HCT116 (cell line): ENCODE results near the gene TPK1. TPM values are rescaled to one million over a fixed set of nuclear protein-coding genes. Genes with fewer than 3 reads are reported as not detected.

ENCODE experiments used
- ATAC-seq: fragments of 200-7000 bp; cut with Tn5 transposase; 2 replicates; pipeline ENCODE4 v1.9.1; 2020; ENCODE audit warnings: mild to moderate bottlenecking, moderate library complexity
- BruUV-seq: library from RNA; stranded (reverse); fragments of 400-500 nt; replicated peaks from 2 replicates; lab custom pipeline; 2021; lab: Mats Ljungman, UMichigan
- CTCF ChIA-PET: fragments of 300-600 bp; sonication (Branson Sonifier 250); formaldehyde crosslinking; loops from one replicate; lab custom pipeline; 2021; ENCODE audit warnings: antibody characterized with exemption; lab: Charles Lee
- POLR2A ChIA-PET: fragments of 300-600, 350-600 bp; sonication (Branson Sonifier 250); formaldehyde crosslinking; loops from one replicate; lab custom pipeline; 2021; ENCODE audit warnings: antibody characterized with exemption; lab: Charles Lee
- RAD21 ChIA-PET, 2 experiments: fragments of 300-600 bp; sonication (Branson Sonifier 250); formaldehyde crosslinking; loops; one replicate each; lab custom pipeline; 2023; ENCODE audit warnings: low total read pairs in 2 of 2; ENCODE audit not compliant: uncharacterized antibody in 2 of 2, unreplicated experiment in 2 of 2, low non-redundant PET in 1 of 2; lab: Charles Lee
- DNase-seq: peaks from one replicate; pipeline ENCODE4 v3.0.0-alpha.2; 2010; ENCODE audit warnings: low read depth, low spot score
- H2AFZ ChIP-seq: fragments of 200-600 bp; shearing (Covaris generic), sonication (generic); 2 replicates; pipeline ENCODE4 v1.6.1; 2017; ENCODE audit warnings: low read depth, mixed run types, mixed read lengths, antibody characterized with exemption, low read length; ENCODE audit not compliant: poor library complexity, severe bottlenecking
- H3K27ac ChIP-seq: 2 replicates; pipeline ENCODE4 v1.5.1; 2012; ENCODE audit warnings: low read depth, low read length
- H3K27me3 ChIP-seq: fragments of 200-600 bp; sonication (generic); 2 replicates; pipeline ENCODE4 v1.6.1; 2016; ENCODE audit warnings: mixed run types, low read length, mixed read lengths; ENCODE audit not compliant: insufficient read depth
- H3K36me3 ChIP-seq, 2 experiments: fragments of 200-500 bp in 1 of 2; fragments of 200-600 bp in 1 of 2; sonication (Bioruptor generic) in 1 of 2; sonication (generic) in 1 of 2; 2 replicates each; pipeline versions ENCODE4 v1.5.1 to v1.6.1; 2014 to 2016; ENCODE audit warnings: low read length in 2 of 2, inconsistent platforms in 1 of 2, mixed read lengths in 1 of 2, mixed run types in 1 of 2; ENCODE audit not compliant: insufficient read depth in 2 of 2, control insufficient read depth in 1 of 2
- H3K4me1 ChIP-seq, 2 experiments: fragments of 200-600 bp in 1 of 2; sonication (generic) in 1 of 2; 2 replicates each; pipeline versions ENCODE4 v1.5.1 to v1.6.1; 2012 to 2017; ENCODE audit warnings: low read length in 2 of 2, inconsistent platforms in 1 of 2, mild to moderate bottlenecking in 1 of 2, mixed read lengths in 1 of 2, mixed run types in 1 of 2, moderate library complexity in 1 of 2; ENCODE audit not compliant: insufficient read depth in 2 of 2, control insufficient read depth in 1 of 2
- H3K4me2 ChIP-seq: fragments of 200-600 bp; sonication (generic); 2 replicates; pipeline ENCODE4 v1.6.1; 2017; ENCODE audit warnings: mixed run types, low read length, mixed read lengths
- H3K4me3 ChIP-seq, 2 experiments: fragments of 200-600 bp in 1 of 2; sonication (generic) in 1 of 2; replicated peaks in 1 of 2; 2 replicates each; pipeline ENCODE4 v1.5.1; 2011 to 2016; ENCODE audit warnings: low read length in 2 of 2, control low read depth in 1 of 2, low read depth in 1 of 2, mild to moderate bottlenecking in 1 of 2, mixed read lengths in 1 of 2, mixed run types in 1 of 2
- H3K79me2 ChIP-seq: fragments of 200-600 bp; sonication (generic); 2 replicates; pipeline ENCODE4 v1.6.1; 2017; ENCODE audit warnings: mild to moderate bottlenecking, mixed run types, low read length, moderate library complexity, mixed read lengths; ENCODE audit not compliant: insufficient read depth
- H3K9ac ChIP-seq: fragments of 200-600 bp; sonication (generic); 2 replicates; pipeline ENCODE4 v1.6.1; 2016; ENCODE audit warnings: low read length, mixed read lengths
- H3K9me2 ChIP-seq: fragments of 200-600 bp; sonication (generic), shearing (Covaris generic); 2 replicates; pipeline ENCODE4 v1.6.1; 2017; ENCODE audit warnings: mixed run types, mild to moderate bottlenecking, moderate library complexity; ENCODE audit not compliant: insufficient read depth
- H3K9me3 ChIP-seq, 2 experiments: fragments of 200-500 bp in 1 of 2; fragments of 200-600 bp in 1 of 2; sonication (Bioruptor generic) in 1 of 2; sonication (generic) in 1 of 2; 2 replicates each; pipeline ENCODE4 v1.6.1; 2014 to 2017; ENCODE audit warnings: low read length in 2 of 2, mixed read lengths in 2 of 2, inconsistent platforms in 1 of 2, low read depth in 1 of 2, mild to moderate bottlenecking in 1 of 2, mixed run types in 1 of 2, moderate library complexity in 1 of 2; ENCODE audit not compliant: control insufficient read depth in 1 of 2, insufficient read depth in 1 of 2
- H4K20me1 ChIP-seq: fragments of 200-600 bp; sonication (generic), shearing (Covaris generic); 2 replicates; pipeline ENCODE4 v1.6.1; 2017; ENCODE audit warnings: mixed run types, mild to moderate bottlenecking, moderate library complexity; ENCODE audit not compliant: insufficient read depth
- ATF3 ChIP-seq: IDR thresholded peaks from 2 replicates; pipeline ENCODE4 v1.6.1; 2012
- CBX3 ChIP-seq: IDR thresholded peaks from 2 replicates; pipeline ENCODE4 v1.6.1; 2012; ENCODE audit warnings: low read depth
- EGR1 ChIP-seq: IDR thresholded peaks from 2 replicates; pipeline ENCODE4 v1.6.1; 2012; ENCODE audit warnings: low read depth
- EZH2phosphoT487 ChIP-seq: fragments of 200-600 bp; IDR thresholded peaks from 2 replicates; pipeline ENCODE4 v1.6.1; 2018; ENCODE audit warnings: antibody characterized with exemption, borderline replicate concordance
- FOSL1 ChIP-seq: IDR thresholded peaks from 2 replicates; pipeline ENCODE4 v1.6.1; 2012; ENCODE audit warnings: low read depth
- JUND ChIP-seq: IDR thresholded peaks from 2 replicates; pipeline ENCODE4 v1.6.1; 2012
- POLR2AphosphoS5 ChIP-seq: IDR thresholded peaks from 2 replicates; pipeline ENCODE4 v1.6.1; 2011; ENCODE audit warnings: mild to moderate bottlenecking, low read depth, low read length, moderate library complexity
- SP1 ChIP-seq: IDR thresholded peaks from 2 replicates; pipeline ENCODE4 v1.6.1; 2012; ENCODE audit warnings: low read depth
- SRF ChIP-seq: IDR thresholded peaks from 2 replicates; pipeline ENCODE4 v1.6.1; 2012; ENCODE audit warnings: low read depth
- TCF7L2 ChIP-seq: IDR thresholded peaks from 2 replicates; pipeline ENCODE4 v1.7.0; 2011; ENCODE audit warnings: borderline replicate concordance, inconsistent platforms; ENCODE audit not compliant: insufficient read depth, insufficient read length; ENCODE audit errors: extremely low read depth
- ZBTB33 ChIP-seq: IDR thresholded peaks from 2 replicates; pipeline ENCODE4 v1.6.1; 2011; ENCODE audit warnings: mild to moderate bottlenecking, low read length, moderate library complexity; ENCODE audit not compliant: insufficient replicate concordance; ENCODE audit errors: extremely low read depth
- ZFX ChIP-seq: fragments of 450-650 bp; IDR thresholded peaks from 2 replicates; pipeline ENCODE4 v1.6.1; 2017
- ZNF274 ChIP-seq: fragments of 200-500 bp; sonication (Bioruptor generic); IDR thresholded peaks from 2 replicates; pipeline ENCODE4 v1.6.1; 2014; ENCODE audit warnings: mild to moderate bottlenecking, low read depth, low read length, inconsistent platforms
- intact Hi-C: fragments of 100-400 bp; cut with micrococcal nuclease; formaldehyde crosslinking; loops from 2 replicates; pipeline ENCODE4 v1.10.0; 2022
- total RNA-seq: library from RNA; stranded (reverse); gene quantifications from one replicate; pipeline ENCODE4 v1.2.1, GENCODE V29; 2021; ENCODE audit not compliant: unreplicated experiment
- TF ChIP-seq, protein P1 (sequence below): IDR thresholded peaks from 2 replicates; pipeline ENCODE4 v1.6.1; 2012

TPK1 gene
- total RNA-seq, 1 experiment from 2014 or later, result 5.4 TPM

GRCh38 chr7:144407266-144407931 is 428.5 kb downstream of the TPK1 start:
- Histone ChIP-seq H3K9me2 (no peaks in the 10 kb centered on the region), H3K79me2 (no peaks in the 10 kb centered on the region), H2AFZ (no peak overlapping the region), H3K27me3 (no peaks in the 10 kb centered on the region), H3K4me3 (no peak overlapping the region), H3K4me2 (no peak overlapping the region), H3K9ac (no peak overlapping the region), H4K20me1 (no peaks in the 10 kb centered on the region), H3K9me3 (no peaks in the 10 kb centered on the region), H3K36me3 (no peaks in the 10 kb centered on the region), H3K27ac (no peak overlapping the region), H3K4me1 (no peaks in the 10 kb centered on the region)
- DNase-seq, result no peak
- no peak for ATAC-seq
- RAD21 ChIA-PET, result no interaction called here
- intact Hi-C loops, result no loop called here
- POLR2A ChIA-PET, result no interaction called here
- BruUV-seq, result no TSS peak
- TF ChIP-seq SRF (no peak), TCF7L2 (no peak), ZBTB33 (no peak), FOSL1 (no peak), JUND (no peak), SP1 (no peak), ATF3 (no peak), ZFX (no peak), EZH2phosphoT487 (no peak), POLR2AphosphoS5 (no peak), EGR1 (no peak), CBX3 (no peak), ZNF274 (no peak)
- TF ChIP-seq, protein P1, sequence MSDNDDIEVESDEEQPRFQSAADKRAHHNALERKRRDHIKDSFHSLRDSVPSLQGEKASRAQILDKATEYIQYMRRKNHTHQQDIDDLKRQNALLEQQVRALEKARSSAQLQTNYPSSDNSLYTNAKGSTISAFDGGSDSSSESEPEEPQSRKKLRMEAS, result no peak
- CTCF ChIA-PET, result no interaction called here
